Left ventricle myocardium inferior (tissue), 1 donor: Measurements from ENCODE around the gene TC2N. TPM values are rescaled to one million over a fixed set of nuclear protein-coding genes. Genes with fewer than 3 reads are reported as not detected.
A peak's percentile ranks its signal among the peaks of the same experiment; 100 is the strongest.

Source experiments
- DNase-seq: peaks from one replicate; pipeline ENCODE4 v3.0.0-alpha.2; 2020
- H3K27ac ChIP-seq: fragments of 200-600 bp; replicated peaks from 2 replicates; pipeline ENCODE4 v1.8.0; 2021
- H3K27me3 ChIP-seq: fragments of 200-600 bp; 2 replicates; pipeline ENCODE4 v1.8.0; 2021; ENCODE audit warnings: low read depth
- H3K36me3 ChIP-seq: fragments of 200-600 bp; 2 replicates; pipeline ENCODE4 v1.8.0; 2021
- H3K4me1 ChIP-seq: fragments of 200-600 bp; 2 replicates; pipeline ENCODE4 v1.8.0; 2021
- H3K4me3 ChIP-seq: fragments of 200-600 bp; 2 replicates; pipeline ENCODE4 v1.8.0; 2021; ENCODE audit warnings: mild to moderate bottlenecking, moderate library complexity
- H3K9me3 ChIP-seq: fragments of 200-600 bp; replicated peaks from 2 replicates; pipeline ENCODE4 v1.8.0; 2021
- CTCF ChIP-seq: fragments of 200-600 bp; IDR thresholded peaks from 2 replicates; pipeline ENCODE4 v1.8.0; 2021; ENCODE audit warnings: antibody characterized with exemption, mild to moderate bottlenecking, borderline replicate concordance
- intact Hi-C: fragments of 100-400 bp; cut with micrococcal nuclease; formaldehyde crosslinking; loops from one replicate; pipeline ENCODE4 v1.11.0; 2022
- total RNA-seq: library from RNA; stranded (reverse); fragmentation: NEBNext Ultra II Directional; extraction: Animal tissue kit (Norgen Biotek cat#: 25700); gene quantifications from one replicate; pipeline ENCODE4 v1.2.1, GENCODE V29; 2021
- donor health status: DM: no; HTN: yes; CAD: no; lungs with severe emphysema.

TC2N gene
- total RNA-seq, 1 donor from 2014 or later, result 4.1 TPM

DNA sequence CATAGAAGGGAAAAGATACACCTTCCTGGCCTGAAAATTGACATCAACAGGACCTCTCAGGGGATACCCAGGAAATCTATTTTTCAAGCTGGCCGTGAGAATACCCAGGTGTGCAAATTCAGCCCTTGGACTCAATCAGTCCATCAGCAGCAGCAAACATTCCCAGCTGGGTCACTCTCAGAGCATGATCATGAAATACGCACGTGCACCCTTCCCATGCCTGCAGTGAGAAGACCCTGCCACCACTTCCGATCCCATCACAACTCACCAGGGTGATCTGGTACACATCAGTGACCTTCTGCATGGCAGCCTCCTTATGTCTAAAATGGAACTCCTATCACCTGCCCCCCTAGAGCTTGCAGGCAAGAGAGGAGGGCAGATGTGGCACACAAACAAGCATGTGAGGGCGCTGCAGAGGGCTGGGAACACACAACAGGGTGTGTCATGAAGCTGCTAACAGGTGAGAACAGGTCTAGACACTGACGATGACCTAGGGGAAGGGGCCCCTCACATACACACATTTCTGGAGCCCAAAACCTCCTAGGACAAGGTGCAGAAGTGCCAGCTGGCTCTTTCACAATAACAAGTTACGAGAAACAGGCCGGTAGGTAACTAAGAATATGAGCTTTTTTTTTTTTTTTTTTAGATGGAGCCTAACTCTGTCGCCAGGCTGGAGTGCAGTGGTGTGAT is 37.8 kb upstream of the TC2N start:
- Histone ChIP-seq H3K27ac (peak overlapping the region; percentile 81), H3K4me1 (peaks cover 34% of the 10 kb centered on the region), H3K9me3 (no peaks in the 10 kb centered on the region), H3K4me3 (no peak overlapping the region), H3K36me3 (peaks cover 8% of the 10 kb centered on the region), H3K27me3 (peaks cover 40% of the 10 kb centered on the region)
- no peak for DNase-seq
- no peak for TF ChIP-seq CTCF
- intact Hi-C loops, result no loop called here

- peak overlapping the region; percentile 81 for H3K27ac ChIP-seq
- intact Hi-C loops, result no loop called here
Observed at GRCh38 chr14:91904483-91904882, 37.1 kb upstream of the TC2N start.

DNA sequence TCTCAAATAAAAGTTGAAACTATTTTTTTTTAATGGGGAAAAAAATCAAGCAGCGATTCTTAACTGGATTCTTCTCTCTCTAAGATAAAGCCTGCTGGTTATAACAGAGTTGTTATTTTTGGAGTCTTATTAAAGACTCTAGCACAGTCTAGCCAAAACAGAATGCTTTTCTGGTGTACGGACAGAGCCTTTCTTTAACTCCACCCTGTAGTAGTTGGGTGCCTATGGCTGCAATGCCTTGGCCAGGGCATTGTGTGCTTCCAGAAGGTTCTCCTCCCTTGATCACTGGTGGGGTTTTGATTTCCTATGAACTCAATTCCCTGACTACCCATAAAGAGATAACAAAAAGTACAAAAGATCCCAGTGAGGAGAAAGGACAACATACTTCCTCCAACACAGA is 35.7 kb upstream of the TC2N start:
- H3K9me3 ChIP-seq, result no peaks in the 10 kb centered on the region
- DNase-seq, result no peak
- H3K36me3 ChIP-seq, result peaks cover 4% of the 10 kb centered on the region
- intact Hi-C loops, result no loop called here
- peaks cover 32% of the 10 kb centered on the region for H3K27me3 ChIP-seq
- peak overlapping the region; percentile 81 for H3K27ac ChIP-seq
- H3K4me3 ChIP-seq, result no peak overlapping the region
- TF ChIP-seq CTCF, result no peak
- H3K4me1 ChIP-seq, result peaks cover 45% of the 10 kb centered on the region

More at GRCh38 chr14:91904483-91904882, 37.1 kb upstream of the TC2N start:
- peaks cover 40% of the 10 kb centered on the region for H3K27me3 ChIP-seq
- TF ChIP-seq CTCF, result no peak
- no peak for DNase-seq
- no peaks in the 10 kb centered on the region for H3K9me3 ChIP-seq
- H3K36me3 ChIP-seq, result peaks cover 7% of the 10 kb centered on the region
- peaks cover 40% of the 10 kb centered on the region for H3K4me1 ChIP-seq
- H3K4me3 ChIP-seq, result no peak overlapping the region

GRCh38 chr14:91902336-91902735 is 35.0 kb upstream of the TC2N start:
- intact Hi-C loops, result no loop called here
- Histone ChIP-seq H3K27me3 (peaks cover 25% of the 10 kb centered on the region), H3K4me1 (peaks cover 51% of the 10 kb centered on the region), H3K27ac (peak overlapping the region; percentile 81), H3K4me3 (no peak overlapping the region), H3K9me3 (no peaks in the 10 kb centered on the region), H3K36me3 (peaks cover 4% of the 10 kb centered on the region)
- DNase-seq, result no peak
- TF ChIP-seq CTCF, result no peak

- Histone ChIP-seq H3K36me3 (no peaks in the 10 kb centered on the region), H3K9me3 (no peaks in the 10 kb centered on the region), H3K4me1 (peaks cover 57% of the 10 kb centered on the region), H3K27ac (peak overlapping the region; percentile 81), H3K27me3 (peaks cover 18% of the 10 kb centered on the region), H3K4me3 (no peak overlapping the region)
- no peak for TF ChIP-seq CTCF
- peak; percentile 60 for DNase-seq
- intact Hi-C loops, result no loop called here
Observed at GRCh38 chr14:91901449-91902226, 34.3 kb upstream of the TC2N start.
